Psoas muscle (tissue), 8 donors: ENCODE measurements around the gene CRELD1. TPM values are rescaled to one million over a fixed set of nuclear protein-coding genes. Genes with fewer than 3 reads are reported as not detected.
"Not testable (repeated sequence)": the region's sequence is repeated elsewhere in the genome, so short reads cannot be mapped to it uniquely, and the experiment has no call there.

Experiments
- ATAC-seq, 4 donors: fragments of 200-7000 bp; cut with Tn5 transposase; one replicate each; pipeline ENCODE4 v1.9.1; 2020; ENCODE audit warnings: moderate library complexity in 3 of 4, mild to moderate bottlenecking in 2 of 4
- DNase-seq, 2 donors: peaks; one replicate each; pipeline ENCODE4 v3.0.0-alpha.2; 2020
- H3K27ac ChIP-seq: fragments of 200-600 bp; one replicate; pipeline ENCODE4 v1.8.0; 2022
- H3K27me3 ChIP-seq, 3 donors: fragments of 200-600 bp in 1 of 3; one replicate each; pipeline versions ENCODE4 v1.6.1 to v1.8.0; 2013 to 2022; ENCODE audit warnings: low read length in 2 of 3, mild to moderate bottlenecking in 2 of 3, moderate library complexity in 1 of 3; ENCODE audit not compliant: insufficient read depth in 3 of 3
- H3K36me3 ChIP-seq, 2 donors: fragments of 200-600 bp in 1 of 2; one replicate each; pipeline versions ENCODE4 v1.6.1 to v1.8.0; 2013 to 2022; ENCODE audit warnings: low read depth in 1 of 2, mild to moderate bottlenecking in 1 of 2, moderate library complexity in 1 of 2; ENCODE audit not compliant: insufficient read depth in 1 of 2
- H3K4me1 ChIP-seq: fragments of 200-600 bp; one replicate; pipeline ENCODE4 v1.8.0; 2022
- H3K4me3 ChIP-seq: fragments of 200-600 bp; one replicate; pipeline ENCODE4 v1.8.0; 2022; ENCODE audit warnings: mild to moderate bottlenecking
- H3K9me3 ChIP-seq: fragments of 200-600 bp; one replicate; pipeline ENCODE4 v1.8.0; 2022
- WGBS, 3 donors: extraction: QIAGEN DNeasy Blood & Tissue Kit; methylation state at CpG; one replicate each; pipeline versions ENCODE4 v1.1.6 to v1.1.7; 2013; 5-methylcytosine and 5-hydroxymethylcytosine counted together
- intact Hi-C, 2 donors: fragments of 100-400 bp; cut with DNase I; formaldehyde crosslinking; loops; one replicate each; pipeline versions ENCODE4 v1.11.0 to v1.14.2; 2022
- polyA plus RNA-seq, 3 donors: library from polyadenylated mRNA; stranded (reverse); fragments of 200-250 nt; gene quantifications; one replicate each; pipeline ENCODE4 v1.2.3, GENCODE V29; 2013
- total RNA-seq, 4 donors: library from RNA; stranded (reverse); fragmentation: NEBNext Ultra II Directional in 2 of 4; extraction: Animal tissue kit (Norgen Biotek cat#: 25700) in 2 of 4; gene quantifications; one replicate each; pipeline versions ENCODE4 v1.2.1 to v1.2.4, GENCODE V29; 2021 to 2023
- TF ChIP-seq, protein P1 (sequence below): fragments of 200-600 bp; IDR thresholded peaks from one replicate; pipeline ENCODE4 v1.8.0; 2022; ENCODE audit warnings: antibody characterized with exemption
- donor health status: healthy with polysubstance abuse.
- donor health status: DM: no; HTN: no; CAD: no; lungs with moderate emphysema.
- donor health status: Bipolar disorder and iron deficiency.
- donor health status: healthy.
- donor health status: DM: yes; HTN: yes; CAD: no.
- donor health status: DM: no; HTN: no; CAD: no.
- donor health status: DM: no; HTN: no; CAD: no.
- donor health status: DM: yes; HTN: yes; CAD: no.

CRELD1 gene
- total and polyA plus RNA-seq, 7 donors = 24.2 to 47.5 (median 28.8) TPM

DNA sequence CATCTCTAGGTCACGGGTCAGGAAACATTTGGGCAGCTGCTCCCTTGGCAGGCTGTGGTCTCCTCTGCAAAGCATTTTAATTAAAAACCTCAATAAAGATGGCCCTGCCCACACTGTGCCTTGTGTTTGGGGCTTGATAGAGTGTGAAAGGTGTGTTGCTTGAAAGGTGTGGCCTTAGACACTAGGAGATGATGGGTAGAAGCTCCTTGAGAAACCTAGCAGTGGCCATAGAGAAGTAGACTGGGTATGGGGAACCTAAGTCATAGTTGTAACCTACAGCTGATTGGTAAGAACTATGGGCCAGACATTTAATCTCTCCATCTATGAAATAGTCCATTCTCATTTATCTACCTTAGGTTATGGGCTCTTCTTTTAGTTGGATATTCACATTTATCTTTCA, 39.9 kb upstream of the CRELD1 start:
- Histone ChIP-seq H3K4me3 (no peak overlapping the region), H3K27me3 (no peaks in the 10 kb centered on the region), H3K4me1 (peaks cover 16% of the 10 kb centered on the region), H3K36me3 (peaks cover 10 to 20% of the 10 kb centered on the region in 2 donors), H3K9me3 (no peaks in the 10 kb centered on the region), H3K27ac (peak overlapping the region; percentile 47)
- intact Hi-C loops = no loop called here
- TF ChIP-seq, protein P1, sequence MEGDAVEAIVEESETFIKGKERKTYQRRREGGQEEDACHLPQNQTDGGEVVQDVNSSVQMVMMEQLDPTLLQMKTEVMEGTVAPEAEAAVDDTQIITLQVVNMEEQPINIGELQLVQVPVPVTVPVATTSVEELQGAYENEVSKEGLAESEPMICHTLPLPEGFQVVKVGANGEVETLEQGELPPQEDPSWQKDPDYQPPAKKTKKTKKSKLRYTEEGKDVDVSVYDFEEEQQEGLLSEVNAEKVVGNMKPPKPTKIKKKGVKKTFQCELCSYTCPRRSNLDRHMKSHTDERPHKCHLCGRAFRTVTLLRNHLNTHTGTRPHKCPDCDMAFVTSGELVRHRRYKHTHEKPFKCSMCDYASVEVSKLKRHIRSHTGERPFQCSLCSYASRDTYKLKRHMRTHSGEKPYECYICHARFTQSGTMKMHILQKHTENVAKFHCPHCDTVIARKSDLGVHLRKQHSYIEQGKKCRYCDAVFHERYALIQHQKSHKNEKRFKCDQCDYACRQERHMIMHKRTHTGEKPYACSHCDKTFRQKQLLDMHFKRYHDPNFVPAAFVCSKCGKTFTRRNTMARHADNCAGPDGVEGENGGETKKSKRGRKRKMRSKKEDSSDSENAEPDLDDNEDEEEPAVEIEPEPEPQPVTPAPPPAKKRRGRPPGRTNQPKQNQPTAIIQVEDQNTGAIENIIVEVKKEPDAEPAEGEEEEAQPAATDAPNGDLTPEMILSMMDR = no peak
- 55 to 60% (median 57%) methylated on average over 1 of the region's 1 CpG for WGBS, 3 donors
- DNase-seq (no peak), ATAC-seq (no peak)

DNA sequence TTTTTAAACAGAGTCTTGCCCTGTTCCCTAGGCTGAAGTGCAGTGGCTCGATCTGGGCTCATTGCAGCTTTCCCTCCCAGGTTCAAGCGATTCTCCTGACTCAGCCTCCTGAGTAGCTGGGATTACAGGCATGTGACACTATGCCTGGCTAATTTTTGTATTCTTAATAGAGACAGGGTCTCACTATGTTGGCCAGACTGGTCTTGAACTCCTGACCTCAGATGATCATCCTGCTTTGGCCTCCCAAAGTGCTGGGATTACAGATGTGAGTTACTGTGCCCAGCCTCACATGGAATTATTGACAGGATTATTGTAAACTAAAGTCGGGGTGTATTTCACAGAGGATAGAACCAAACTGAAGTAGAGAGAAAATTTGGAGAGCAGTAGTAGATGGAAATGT, 37.9 kb upstream of the CRELD1 start:
- not testable (repeated sequence) for H3K27ac ChIP-seq, ATAC-seq
- H3K36me3 ChIP-seq = peaks cover 10 to 20% of the 10 kb centered on the region in 2 donors

DNA sequence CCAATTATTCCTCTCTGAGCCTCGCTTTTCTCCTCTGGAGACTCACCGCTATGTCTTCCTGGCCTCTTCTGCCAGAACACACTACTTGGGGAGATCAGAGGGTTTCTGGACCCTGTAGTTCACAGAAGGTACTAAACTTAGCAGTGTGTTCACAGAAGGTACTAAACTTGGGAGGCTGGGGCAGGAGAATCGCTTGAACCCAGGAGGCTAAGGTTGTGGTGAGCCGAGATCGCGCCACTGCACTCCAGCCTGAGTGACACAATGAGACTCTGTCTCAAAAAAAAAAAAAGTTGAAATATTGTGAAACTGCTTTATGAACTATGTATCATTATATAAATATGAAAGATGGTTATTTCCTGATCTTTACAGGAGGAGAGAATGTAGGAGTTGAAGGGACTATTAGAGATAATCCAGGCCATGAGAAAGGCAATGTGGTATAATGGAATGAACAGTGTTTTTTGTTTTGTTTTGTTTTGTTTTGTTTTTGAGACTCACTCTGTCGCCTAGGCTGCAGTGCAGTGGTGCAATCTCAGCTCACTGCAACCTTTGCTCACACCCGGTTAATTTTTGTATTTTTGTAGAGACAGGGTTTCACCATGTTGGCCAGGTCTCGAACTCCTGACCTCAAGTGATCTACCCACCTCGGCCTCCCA, 36.8 kb upstream of the CRELD1 start:
- H3K27me3 ChIP-seq, intact Hi-C loops, H3K4me3 ChIP-seq, H3K27ac ChIP-seq, DNase-seq, ATAC-seq, H3K4me1 ChIP-seq, H3K9me3 ChIP-seq: not testable (repeated sequence)
- peaks cover 10 to 20% of the 10 kb centered on the region in 2 donors for H3K36me3 ChIP-seq
- 90 to 92% (median 91%) methylated on average over 9 to 10 of the region's 10 CpGs for WGBS, 3 donors

More for the DNA sequence above, 37.9 kb upstream of the CRELD1 start:
- H3K27me3 ChIP-seq, H3K4me3 ChIP-seq, intact Hi-C loops, DNase-seq, H3K9me3 ChIP-seq: not testable (repeated sequence)
- 82 to 96% (median 95%) methylated on average over 3 of the region's 3 CpGs for WGBS, 3 donors
- peaks cover 16% of the 10 kb centered on the region for H3K4me1 ChIP-seq

DNA sequence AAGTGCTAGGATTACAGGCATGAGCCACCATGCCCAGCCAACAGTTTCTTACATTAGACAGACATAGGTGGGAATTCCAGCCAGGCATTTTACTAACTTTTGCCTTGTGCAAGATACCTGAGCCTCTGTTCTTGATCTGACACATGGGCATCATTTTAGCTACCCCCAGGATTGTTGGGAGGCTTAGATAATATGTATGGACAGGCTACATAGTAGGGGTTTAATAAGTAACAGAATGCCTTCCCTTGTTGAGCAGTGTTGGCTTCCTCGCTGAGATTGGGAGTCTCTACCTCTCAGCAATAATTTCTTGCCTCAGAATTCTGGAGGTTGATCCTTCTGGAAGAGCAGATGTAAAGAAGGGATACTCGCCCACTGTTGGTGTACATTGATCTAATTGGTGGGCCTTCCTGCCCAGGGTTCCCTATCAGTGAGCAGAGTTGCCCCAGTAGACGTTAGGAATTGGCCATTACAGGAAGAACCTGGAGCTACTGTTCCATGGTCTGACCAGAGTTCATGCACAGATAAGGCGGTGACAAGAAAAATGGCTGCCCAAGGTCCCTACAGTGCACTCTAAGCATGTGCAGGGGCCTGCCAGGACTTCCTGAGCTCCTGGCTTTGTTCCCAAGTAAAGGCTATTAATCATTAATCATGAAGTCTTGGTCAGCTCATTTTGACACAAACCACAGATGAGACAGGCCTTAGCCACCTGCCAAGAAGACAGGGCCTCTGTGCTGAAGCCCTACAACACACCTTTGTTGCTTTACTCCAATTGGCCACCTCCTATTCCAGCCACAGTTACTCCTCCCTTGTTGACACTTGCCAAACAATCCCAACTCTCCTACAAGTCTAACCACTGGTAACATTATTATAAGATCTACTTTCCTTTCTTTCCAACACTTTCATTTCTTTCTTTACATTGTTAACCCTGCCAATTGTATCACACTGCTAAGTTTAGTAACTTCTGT, 35.9 kb upstream of the CRELD1 start:
- peak; percentile 26 to 78 (median 54) for ATAC-seq
- WGBS, 3 donors = 50 to 74% (median 70%) methylated on average over 4 of the region's 4 CpGs
- TF ChIP-seq, protein P1 = no peak
- DNase-seq = no peak
- H3K4me3 ChIP-seq = no peak overlapping the region
- no peak overlapping the region for H3K27ac ChIP-seq
- intact Hi-C loops = no loop called here
- H3K9me3 ChIP-seq = no peaks in the 10 kb centered on the region
- no peaks in the 10 kb centered on the region for H3K27me3 ChIP-seq
- peaks cover 10% of the 10 kb centered on the region for H3K4me1 ChIP-seq
- peaks cover 5 to 17% of the 10 kb centered on the region in 2 donors for H3K36me3 ChIP-seq

DNA sequence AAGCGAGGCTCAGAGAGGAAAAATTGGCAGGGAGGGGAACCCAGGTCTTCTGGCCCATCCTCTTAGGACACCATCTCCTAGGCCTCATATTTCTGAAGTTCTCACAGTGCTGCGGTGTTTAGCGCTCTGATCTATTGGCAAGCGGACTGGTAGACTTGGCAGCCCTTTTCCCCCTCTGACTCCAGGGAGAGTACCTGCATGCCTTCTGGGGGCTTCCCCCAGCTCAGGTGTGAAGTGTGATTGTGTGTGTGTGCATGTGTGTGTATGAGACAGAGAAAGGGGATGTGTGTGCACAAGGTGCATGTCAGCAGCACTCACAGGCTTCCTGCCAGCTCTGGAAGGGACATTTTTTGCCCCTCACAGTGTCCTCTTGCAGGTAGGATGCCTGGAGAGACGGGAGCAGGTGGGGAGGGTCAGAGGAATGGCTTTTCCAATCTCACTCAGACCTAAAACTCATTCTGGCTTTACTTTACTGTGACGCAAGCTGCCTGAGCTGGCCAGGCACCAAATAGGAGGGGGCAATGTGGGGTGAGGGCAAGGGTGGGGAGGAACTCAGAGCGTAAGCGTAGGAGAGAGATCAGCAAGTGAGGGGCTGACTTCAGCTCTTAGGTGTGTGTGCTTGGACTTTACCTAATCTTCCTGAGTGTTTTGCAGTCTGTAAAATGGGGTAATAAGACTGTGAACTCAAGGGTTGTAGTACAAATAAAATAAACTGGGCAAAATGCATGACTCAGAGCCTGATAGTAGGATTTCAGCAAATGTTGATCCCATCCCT, 35.0 kb upstream of the CRELD1 start:
- no peak for DNase-seq
- H3K9me3 ChIP-seq = no peaks in the 10 kb centered on the region
- H3K27me3 ChIP-seq = no peaks in the 10 kb centered on the region
- intact Hi-C loops = no loop called here
- H3K36me3 ChIP-seq = peaks cover 0 to 7% of the 10 kb centered on the region in 2 donors
- WGBS, 3 donors = 71 to 75% (median 74%) methylated on average over 8 of the region's 8 CpGs
- no peak overlapping the region for H3K4me3 ChIP-seq
- H3K4me1 ChIP-seq = peaks cover 10% of the 10 kb centered on the region
- H3K27ac ChIP-seq = no peak overlapping the region
- TF ChIP-seq, protein P1 = no peak
- ATAC-seq = no peak
